AG09319 (cell line): ENCODE measurements around the gene DLEC1.

Source experiments
- DNase-seq: peaks from one replicate; pipeline ENCODE4 v3.0.0-alpha.2; 2010; ENCODE audit warnings: low read depth; ENCODE audit errors: extremely low read depth
- CTCF ChIP-seq: IDR thresholded peaks from 2 replicates; pipeline ENCODE4 v1.5.1; 2011; ENCODE audit warnings: low read depth, mild to moderate bottlenecking, inconsistent platforms, low read length, moderate library complexity

Gene DLEC1

DNA sequence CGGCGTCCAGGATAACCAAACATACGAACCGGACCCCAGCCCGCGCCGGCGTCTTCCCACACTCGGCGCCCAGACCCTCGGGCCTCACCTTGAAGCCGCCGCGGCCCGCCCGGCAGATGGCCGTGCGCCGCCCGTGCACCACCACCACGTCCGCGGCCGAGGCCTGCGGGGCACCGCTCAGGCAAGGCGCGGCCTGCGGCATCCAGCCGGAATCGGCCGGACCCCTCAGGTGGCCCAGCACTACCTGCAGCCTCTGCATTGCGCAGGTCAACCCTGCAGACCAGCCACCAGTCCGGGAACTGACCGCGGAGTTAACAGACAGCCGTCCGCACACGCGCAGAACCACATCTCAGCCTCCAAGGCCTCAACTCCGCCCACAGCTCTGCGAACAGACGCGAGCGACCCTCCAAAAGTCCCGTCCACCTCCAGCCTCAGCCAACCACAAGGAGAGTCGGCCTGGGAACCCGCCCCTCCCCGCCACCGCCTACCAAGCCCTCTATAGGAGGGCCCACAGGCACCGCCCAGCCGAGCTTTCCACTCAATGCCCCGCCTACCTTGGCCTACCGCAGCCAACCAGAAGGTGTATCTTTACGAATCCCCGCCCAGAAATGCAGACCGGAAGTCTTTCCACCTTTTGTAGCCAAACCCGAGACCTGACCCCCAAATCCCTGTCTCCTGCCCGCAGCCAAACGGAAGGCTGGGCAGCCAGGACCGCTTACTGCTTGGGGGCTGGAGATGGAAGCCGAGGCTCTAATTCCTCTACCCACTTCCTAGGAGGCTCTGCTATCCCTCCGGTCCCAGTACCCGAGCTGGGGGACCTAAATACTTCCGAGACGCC, 98.0 kb downstream of the DLEC1 start, which contains the start of gene ACAA1:
ACAA1 (minus strand) TSS at position 351 of the 838 bp plus-strand sequence; CDS start at position 259, 92 bp downstream.
- TF ChIP-seq CTCF = no peak
- DNase-seq = peak; percentile 97

DNA sequence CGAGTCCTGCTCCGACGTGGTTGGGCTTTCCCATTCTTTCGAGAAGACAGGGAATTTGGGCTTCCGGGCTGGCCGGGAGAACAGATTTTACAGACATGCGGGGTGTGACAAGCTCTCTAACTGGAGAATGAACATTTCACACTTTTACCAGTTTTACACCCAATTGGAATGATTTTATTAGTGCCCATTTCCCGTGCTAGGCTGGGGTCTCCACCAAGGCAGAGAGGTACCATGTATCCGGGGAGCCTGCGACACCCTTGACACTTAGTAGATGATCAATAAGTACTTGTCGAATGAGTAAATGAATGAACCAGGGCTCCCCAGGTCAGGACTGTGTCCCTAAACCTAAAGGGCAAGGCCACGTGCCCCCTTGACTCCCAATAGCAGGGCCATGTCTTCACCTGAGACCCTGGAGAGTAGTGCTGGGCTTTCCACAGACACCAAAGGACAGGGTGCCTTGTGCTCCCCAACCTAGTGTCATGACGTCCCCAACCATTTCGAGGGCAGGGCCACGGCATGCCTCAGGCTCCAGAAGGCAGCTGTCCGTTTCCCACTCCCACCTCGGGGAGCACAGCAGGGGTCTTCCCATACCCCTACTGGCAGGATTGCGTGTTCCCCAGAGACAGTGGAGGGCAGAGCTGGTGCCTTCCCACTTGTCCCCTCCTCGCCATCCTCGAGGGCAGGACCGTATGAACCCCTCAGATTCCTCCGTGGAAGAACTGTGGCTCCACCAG, 98.8 kb downstream of the DLEC1 start:
- no peak for DNase-seq
- TF ChIP-seq CTCF = no peak; the same call in none of the 2 replicates

GRCh38 chr3:38138349-38139190, 99.6 kb downstream of the DLEC1 start, which contains the start of gene MYD88:
TSS of gene MYD88 (plus strand) at chr3:38138661. CDS start at chr3:38138701, 40 bp downstream.
- TF ChIP-seq CTCF = no peak; the same call in 1 of the 2 replicates
- no peak for DNase-seq

DNA sequence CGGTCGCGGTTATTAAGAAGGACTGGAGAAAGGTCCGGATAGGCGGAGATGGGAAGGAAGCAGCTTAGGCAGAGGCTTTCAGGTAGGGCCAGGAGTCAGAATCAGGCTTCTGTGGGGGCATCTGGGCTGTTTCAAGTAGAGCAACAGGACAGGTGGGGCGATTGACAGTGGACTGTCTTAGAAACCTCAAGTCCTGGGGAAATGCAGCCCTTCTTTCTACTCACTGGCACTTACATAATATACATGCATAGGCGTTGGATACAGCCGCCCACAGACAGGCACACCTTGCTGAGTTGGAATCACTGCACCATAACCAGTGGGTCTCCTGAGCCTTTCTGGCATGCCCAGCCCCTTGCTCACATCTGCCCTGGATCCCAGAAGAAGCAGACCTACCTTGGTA, 100.2 kb downstream of the DLEC1 start:
- no peak for TF ChIP-seq CTCF
- DNase-seq = no peak

DNA sequence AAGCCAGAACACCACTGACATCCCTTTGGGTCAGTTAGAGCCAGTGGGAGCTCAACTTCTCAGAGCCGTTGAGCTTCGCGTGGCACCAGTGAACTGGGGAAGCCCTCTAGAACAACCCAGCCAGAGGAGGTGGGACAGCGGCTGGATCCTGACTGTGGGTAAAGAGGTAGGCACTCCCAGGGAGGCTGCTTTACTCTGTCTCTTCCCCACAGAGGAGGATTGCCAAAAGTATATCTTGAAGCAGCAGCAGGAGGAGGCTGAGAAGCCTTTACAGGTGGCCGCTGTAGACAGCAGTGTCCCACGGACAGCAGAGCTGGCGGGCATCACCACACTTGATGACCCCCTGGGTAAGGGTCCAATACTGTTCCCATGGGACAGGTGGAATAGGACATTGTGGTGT, 100.6 kb downstream of the DLEC1 start:
- no peak for DNase-seq
- no peak for TF ChIP-seq CTCF

DNA sequence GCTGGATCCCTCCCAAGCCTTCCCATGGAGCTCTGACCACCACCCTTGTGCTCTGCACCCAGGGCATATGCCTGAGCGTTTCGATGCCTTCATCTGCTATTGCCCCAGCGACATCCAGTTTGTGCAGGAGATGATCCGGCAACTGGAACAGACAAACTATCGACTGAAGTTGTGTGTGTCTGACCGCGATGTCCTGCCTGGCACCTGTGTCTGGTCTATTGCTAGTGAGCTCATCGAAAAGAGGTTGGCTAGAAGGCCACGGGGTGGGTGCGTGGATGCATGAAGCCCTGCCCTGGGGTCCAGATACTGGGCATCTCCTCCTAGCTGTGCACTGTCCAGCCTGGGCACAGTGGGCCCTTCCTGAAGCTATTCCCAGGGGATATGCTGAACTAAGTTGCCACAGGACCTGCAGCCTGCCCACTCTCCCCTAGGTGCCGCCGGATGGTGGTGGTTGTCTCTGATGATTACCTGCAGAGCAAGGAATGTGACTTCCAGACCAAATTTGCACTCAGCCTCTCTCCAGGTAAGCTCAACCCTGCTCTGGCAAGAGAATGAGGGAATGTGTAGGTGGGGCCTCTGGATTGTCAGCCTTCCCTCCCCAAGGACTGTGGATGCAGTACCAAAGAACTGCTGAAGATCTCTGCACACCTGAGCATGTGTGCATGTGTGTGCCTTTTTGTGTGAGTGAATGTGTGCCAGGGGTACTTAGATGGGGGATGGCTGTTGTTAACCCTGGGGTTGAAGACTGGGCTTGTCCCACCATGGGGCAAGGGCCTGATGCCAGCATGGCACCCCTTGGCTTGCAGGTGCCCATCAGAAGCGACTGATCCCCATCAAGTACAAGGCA, 101.5 kb downstream of the DLEC1 start:
- no peak for TF ChIP-seq CTCF
- DNase-seq = no peak
